Subcutaneous preadipocyte (primary cell): ENCODE measurements around the gene UQCC5. TPM values are rescaled to one million over a fixed set of nuclear protein-coding genes. Genes with fewer than 3 reads are reported as not detected.

Experiments used
- small RNA-seq: library from RNA; depleted of rRNA; stranded (forward); fragments of <200 nt; gene quantifications from one replicate; pipeline ENCODE3, GENCODE V24; 2012
- total RNA-seq: library from RNA; depleted of rRNA; stranded (reverse); fragments of >200 nt; gene quantifications from 2 replicates; pipeline ENCODE4 v1.2.3, GENCODE V29; 2012

UQCC5 gene, protein sequence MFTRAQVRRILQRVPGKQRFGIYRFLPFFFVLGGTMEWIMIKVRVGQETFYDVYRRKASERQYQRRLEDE
- total RNA-seq: 5.9 and 7.4 TPM in 2 replicates

DNA sequence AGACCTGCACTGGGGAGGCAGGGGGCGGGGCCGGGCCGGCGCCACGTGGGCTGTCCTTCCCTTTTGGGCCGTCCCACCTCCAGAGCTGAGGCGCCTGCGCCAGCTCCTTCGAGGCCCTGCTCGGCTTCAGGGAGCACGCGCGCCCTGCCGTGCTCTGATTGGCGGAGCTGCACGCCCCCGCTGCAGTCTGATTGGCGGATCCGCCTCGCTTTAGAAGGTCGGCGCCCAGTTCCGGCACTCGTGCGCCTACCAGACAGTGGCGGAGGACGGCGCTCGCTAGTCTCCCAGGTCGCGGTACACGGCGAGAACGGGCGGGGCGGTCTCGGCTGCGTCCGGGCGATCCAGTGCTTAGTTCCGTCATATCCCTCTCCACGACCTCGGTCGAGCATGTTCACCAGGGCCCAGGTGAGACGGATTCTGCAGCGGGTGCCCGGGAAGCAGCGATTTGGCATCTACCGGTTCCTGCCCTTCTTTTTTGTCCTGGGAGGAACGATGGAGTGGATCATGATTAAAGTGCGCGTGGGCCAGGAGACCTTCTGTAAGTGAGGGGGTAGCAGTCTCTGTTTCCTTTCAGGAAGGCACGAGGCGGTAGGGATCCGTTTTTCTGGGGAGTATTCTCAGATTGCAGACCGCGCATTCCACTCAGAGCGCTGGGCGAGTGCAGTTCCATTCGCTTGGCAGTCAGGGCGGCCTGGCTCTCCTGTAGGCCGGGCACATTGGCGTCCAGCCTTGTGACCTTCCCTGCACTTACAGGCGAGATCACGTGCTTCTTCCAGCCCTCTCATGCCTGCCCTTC, at the start of gene UQCC5:
TSS of gene UQCC5 (plus strand) at position 237 of the 796 bp plus-strand sequence. CDS start at position 388, 151 bp downstream.

DNA sequence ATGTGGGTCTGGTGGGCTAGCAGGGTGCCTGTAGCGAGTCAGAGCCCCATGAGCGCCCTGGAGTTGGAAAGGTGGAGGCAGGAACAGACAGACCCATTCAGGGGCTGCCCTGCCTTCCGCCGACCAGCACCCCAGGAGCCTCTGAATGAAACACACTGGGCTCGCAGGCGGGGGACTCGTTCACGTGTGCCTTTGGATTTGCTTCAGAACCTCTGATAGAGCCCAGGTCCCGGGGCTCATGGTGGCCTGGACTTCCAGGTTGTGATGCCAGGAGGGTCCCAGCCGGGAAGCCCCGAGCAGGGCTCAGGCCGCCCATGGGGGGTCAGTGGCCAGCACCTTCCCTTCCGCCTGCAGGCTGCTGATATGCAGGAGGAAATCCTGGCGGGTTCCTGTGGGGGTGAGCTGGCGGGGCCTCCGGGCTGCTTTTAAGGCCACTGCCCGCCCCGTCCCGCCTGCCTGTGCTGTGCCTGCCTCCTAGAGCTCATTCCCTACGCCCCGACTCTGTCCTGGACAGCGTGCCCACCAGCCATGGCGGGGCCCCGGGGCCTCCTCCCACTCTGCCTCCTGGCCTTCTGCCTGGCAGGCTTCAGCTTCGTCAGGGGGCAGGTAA, 41.4 kb upstream of the UQCC5 start, which contains the start of gene STAB1:
TSS of gene STAB1 (plus strand) at position 453 of the 610 bp plus-strand sequence. CDS start at position 529, 76 bp downstream.

GRCh38 chr3:52533623-52534280, 2.7 kb upstream of the UQCC5 start, which contains the start of gene NT5DC2:
TSS of gene NT5DC2 (minus strand) at chr3:52533857. CDS start at chr3:52533737, 120 bp downstream.

Small RNA genes within 50 kb of the gene (small RNA-seq; reads per million reads assigned to genes)
- gene RNU6-856P (not detected), gene RNU6ATAC16P (not detected)

Other genes with a start within 250 kb of the UQCC5 start
- gene GLYCTK, start 248.8 kb upstream of the UQCC5 start, total RNA-seq: 18.0 and 18.4 TPM in 2 replicates
- 2.5 and 6.6 TPM in 2 replicates for gene DNAH1, start 220.3 kb upstream of the UQCC5 start, total RNA-seq
- gene BAP1, start 126.6 kb upstream of the UQCC5 start, total RNA-seq: 50.7 and 59.8 TPM in 2 replicates
- 5.5 and 6.1 TPM in 2 replicates for gene PHF7, start 125.9 kb upstream of the UQCC5 start, total RNA-seq
- gene SEMA3G, start 91.5 kb upstream of the UQCC5 start, total RNA-seq: 0.20 TPM in 1 of 2 replicates, not detected in the other
- gene TNNC1, start 82.6 kb upstream of the UQCC5 start, total RNA-seq: 0.37 TPM in 1 of 2 replicates, not detected in the other
- 48.1 and 53.4 TPM in 2 replicates for gene NISCH, start 81.0 kb upstream of the UQCC5 start, total RNA-seq
- gene STAB1, start 41.3 kb upstream of the UQCC5 start, total RNA-seq: 0.20 and 1.8 TPM in 2 replicates
- gene NT5DC2, start 2.7 kb upstream of the UQCC5 start, total RNA-seq: 44.5 and 52.8 TPM in 2 replicates
- gene PBRM1, start 149.3 kb downstream of the UQCC5 start, total RNA-seq: 52.9 and 75.7 TPM in 2 replicates
- 121 and 159 TPM in 2 replicates for gene GNL3, start 149.4 kb downstream of the UQCC5 start, total RNA-seq
- 68.8 and 81.9 TPM in 2 replicates for gene GLT8D1, start 169.2 kb downstream of the UQCC5 start, total RNA-seq
- gene SPCS1, start 169.5 kb downstream of the UQCC5 start, total RNA-seq: 52.6 and 73.1 TPM in 2 replicates
- gene NEK4, start 234.3 kb downstream of the UQCC5 start, total RNA-seq: 22.4 and 35.4 TPM in 2 replicates
- not detected in 2 replicates for gene ITIH1, start 241.0 kb downstream of the UQCC5 start, total RNA-seq